ENCODE data around the gene DCDC2C.

- TF ChIP-seq CTCF (IDR thresholded peaks at IDR 0.05; ENCODE audit: low read depth, low read length) (no peak), EZH2phosphoT487 (IDR thresholded peaks at IDR 0.05; ENCODE audit: low read depth) (no peak)
These were observed 51.9 kb downstream of the DCDC2C start for GRCh38 chr2:3755277-3755676.
